GM12878 (cell line): ENCODE measurements around the gene BCAR3. TPM values are rescaled to one million over a fixed set of nuclear protein-coding genes. Genes with fewer than 3 reads are reported as not detected.

Source experiments
- ATAC-seq: fragments of 200-7000 bp; cut with Tn5 transposase; 3 replicates; pipeline ENCODE4 v1.9.1; 2020; ENCODE audit warnings: mild to moderate bottlenecking, moderate library complexity
- BruUV-seq: library from RNA; stranded (reverse); fragments of 400-500 nt; replicated peaks from 2 replicates; lab custom pipeline; 2021; lab: Mats Ljungman, UMichigan
- CTCF ChIA-PET: fragments of 300-600 bp; sonication (Branson Sonifier 250); formaldehyde crosslinking; extraction: SDS; loops from one replicate; lab custom pipeline; 2021; ENCODE audit warnings: inconsistent platforms; lab: Yijun Ruan, JAX
- POLR2A ChIA-PET: fragments of 350-600 bp; formaldehyde crosslinking; extraction: SDS; loops from one replicate; lab custom pipeline; 2021; ENCODE audit warnings: inconsistent platforms; lab: Charles Lee
- RAD21 ChIA-PET: fragments of 300-600 bp; sonication (Branson Sonifier 250); formaldehyde crosslinking; loops from one replicate; lab custom pipeline; 2023; ENCODE audit warnings: antibody characterized with exemption; ENCODE audit not compliant: unreplicated experiment; lab: Charles Lee
- SMC1A ChIA-PET: fragments of 300-600 bp; sonication (Branson Sonifier 250); formaldehyde crosslinking; loops from one replicate; lab custom pipeline; 2023; ENCODE audit not compliant: unreplicated experiment, uncharacterized antibody; lab: Charles Lee
- DNase-seq: peaks from one replicate; pipeline ENCODE4 v3.0.0-alpha.2; 2011; ENCODE audit warnings: low read depth, low spot score
- FAIRE-seq: peaks from 3 replicates; lab custom pipeline; 2011; peaks lifted over from hg19 to GRCh38; lab: Jason Lieb, UNC
- H2AFZ ChIP-seq: 2 replicates; pipeline ENCODE4 v1.6.0; 2011; ENCODE audit warnings: low read depth, low read length, control low read depth; ENCODE audit not compliant: control insufficient read depth
- H3K27ac ChIP-seq: 2 replicates; pipeline ENCODE4 v1.5.1; 2011; ENCODE audit warnings: control low read depth; ENCODE audit not compliant: control insufficient read depth, insufficient read depth
- H3K27me3 ChIP-seq, 2 experiments: replicated peaks in 1 of 2; 2 replicates each; pipeline versions ENCODE4 v1.6.0 to v1.6.1; 2011; ENCODE audit warnings: low read length in 1 of 2; ENCODE audit not compliant: control insufficient read depth in 2 of 2, insufficient read depth in 2 of 2
- H3K36me3 ChIP-seq, 2 experiments: 2 replicates each; pipeline ENCODE4 v1.5.1; 2011; ENCODE audit warnings: low read length in 1 of 2; ENCODE audit not compliant: control insufficient read depth in 2 of 2, insufficient read depth in 2 of 2
- H3K4me1 ChIP-seq: 2 replicates; pipeline ENCODE4 v1.6.1; 2011; ENCODE audit warnings: mild to moderate bottlenecking, low read length, moderate library complexity, mixed read lengths; ENCODE audit not compliant: control insufficient read depth, insufficient read depth
- H3K4me2 ChIP-seq: 2 replicates; pipeline ENCODE4 v1.6.0; 2011; ENCODE audit warnings: control low read depth; ENCODE audit not compliant: control insufficient read depth, insufficient read depth
- H3K4me3 ChIP-seq: fragments of 200-600 bp; sonication (generic); 2 replicates; pipeline ENCODE4 v1.5.1; 2016
- H3K79me2 ChIP-seq: 2 replicates; pipeline ENCODE4 v1.6.0; 2011; ENCODE audit warnings: low read length; ENCODE audit not compliant: control insufficient read depth, insufficient read depth
- H3K9ac ChIP-seq: 2 replicates; pipeline ENCODE4 v1.8.0; 2011; ENCODE audit warnings: low read length, control low read depth, mixed read lengths; ENCODE audit not compliant: control insufficient read depth, insufficient read depth
- H3K9me3 ChIP-seq: replicated peaks from 3 replicates; pipeline ENCODE4 v1.5.1; 2011; ENCODE audit warnings: mild to moderate bottlenecking, low read length; ENCODE audit not compliant: control insufficient read depth, insufficient read depth
- H4K20me1 ChIP-seq: 2 replicates; pipeline ENCODE4 v1.6.0; 2011; ENCODE audit not compliant: control insufficient read depth, insufficient read depth
- PML ChIP-seq: IDR thresholded peaks from 2 replicates; pipeline ENCODE4 v1.6.1; 2012; ENCODE audit warnings: low read length, inconsistent platforms
- PRDM15 ChIP-seq: fragments of 450-650 bp; formaldehyde crosslinking; IDR thresholded peaks from 2 replicates; pipeline ENCODE4 v1.4.0; 2020; ENCODE audit warnings: mild to moderate bottlenecking, moderate library complexity
- ZNF24 ChIP-seq: fragments of 450-650 bp; IDR thresholded peaks from 2 replicates; pipeline ENCODE4 v1.6.1; 2017; ENCODE audit warnings: antibody characterized with exemption, mild to moderate bottlenecking
- WGBS: methylation state at CpG from one replicate; pipeline ENCODE4 v1.1.6; 2016; ENCODE audit warnings: low lambda C conversion rate; ENCODE audit not compliant: insufficient replicate concordance, insufficient coverage; ENCODE audit errors: missing lambda C conversion rate; 5-methylcytosine and 5-hydroxymethylcytosine counted together
- in situ Hi-C: fragments of 300-500 bp; cut with MboI; formaldehyde crosslinking; loops from 9 replicates; pipeline ENCODE4 v1.14.3; 2018; ENCODE audit warnings: mixed read lengths
- intact Hi-C: fragments of 100-400 bp; cut with micrococcal nuclease; formaldehyde crosslinking; loops from one replicate; pipeline ENCODE4 v1.14.2; 2022; ENCODE audit not compliant: unreplicated experiment
- polyA plus RNA-seq, 11 experiments: library from polyadenylated mRNA; depleted of rRNA in 4 of 11; unstranded in 6 of 11; stranded (reverse) in 5 of 11; fragments of >200 nt; fragmentation: Nextera tagmentation in 4 of 11; fragmentation: Illumina TruSeq in 1 of 11; extraction: Ambion mirVana in 4 of 11; extraction: Trizol in 1 of 11; gene quantifications; 1 replicate in 1 of 11; 2 replicates in 10 of 11; pipeline versions ENCODE4 v1.2.1 to v1.2.3, GENCODE V29; 2011 to 2016; ENCODE audit warnings: inconsistent platforms in 2 of 11, missing spikeins in 2 of 11, low read depth in 1 of 11
- total RNA-seq, 4 experiments: library from RNA; depleted of rRNA in 3 of 4; stranded (reverse); fragments of >200 nt in 3 of 4; fragmentation: Illumina TruSeq in 1 of 4; extraction: Trizol in 1 of 4; gene quantifications; 2 replicates each; pipeline versions ENCODE4 v1.2.1 to v1.2.3, GENCODE V29; 2013 to 2021

BCAR3 gene
- total and polyA plus RNA-seq, 10 of the 15 experiments (the other 5 are each of a cell fraction or from before 2014, with no cell fraction given): 1.3 to 6.6 (median 1.8) TPM

- no peaks in the 10 kb centered on the region for H3K4me1 ChIP-seq
- no peak overlapping the region for H3K4me3 ChIP-seq
- no peak overlapping the region for H3K9ac ChIP-seq
- DNase-seq (no peak), ATAC-seq (no peak), FAIRE-seq (no peak)
- no peaks in the 10 kb centered on the region for H3K9me3 ChIP-seq
- RAD21 ChIA-PET: interaction anchor here (0.6 to 2.6 kb wide), 8 partner anchors 10 to 64 kb away, joined by 3 to 15 read pairs (median 4); partner anchors contain the start of gene BCAR3
- WGBS: 84% methylated on average over 11 of the region's 11 CpGs
- in situ Hi-C loops (no loop called here), intact Hi-C loops (no loop called here)
- no peaks in the 10 kb centered on the region; a peak in 1 of 4 replicates for H3K27me3 ChIP-seq
- no peak overlapping the region for H2AFZ ChIP-seq
- CTCF ChIA-PET: interaction anchor here (0.6 to 4.2 kb wide), 10 partner anchors 8 to 255 kb away, joined by 3 to 28 read pairs (median 7); partner anchors contain the start of gene BCAR3
- POLR2A ChIA-PET: interaction anchor here (0.6 to 1.9 kb wide), 5 partner anchors 9 to 32 kb away, joined by 3 to 7 read pairs (median 3); no protein-coding TSS in a partner anchor
- H3K4me2 ChIP-seq: no peak overlapping the region
- no peaks in the 10 kb centered on the region for H4K20me1 ChIP-seq
- no TSS peak for BruUV-seq
- TF ChIP-seq PRDM15 (CRISPR knock-in tag): no peak
- TF ChIP-seq PML: no peak
- no peak for TF ChIP-seq ZNF24
- H3K27ac ChIP-seq: no peak overlapping the region
- no peaks in the 10 kb centered on the region for H3K79me2 ChIP-seq
- H3K36me3 ChIP-seq: no peaks in the 10 kb centered on the region
- SMC1A ChIA-PET: interaction anchor here (0.8 to 7.9 kb wide), 18 partner anchors 9 to 142 kb away, joined by 3 to 61 read pairs (median 6); partner anchors contain the start of gene BCAR3
Measured at GRCh38 chr1:93671099-93671621, 10.5 kb downstream of the BCAR3 start.
